T-helper 1 cell treated with Interleukin-12 subunit alpha and Interleukin-12 subunit beta and Interleukin-4 antibody, amounts not matched to agents 30 ng/mL and 1 ng/mL, for 36 hours (primary cell): Measurements from ENCODE around the gene ATG10. TPM values are rescaled to one million over a fixed set of nuclear protein-coding genes. Genes with fewer than 3 reads are reported as not detected.
"Not testable (repeated sequence)": the region's sequence is repeated elsewhere in the genome, so short reads cannot be mapped to it uniquely, and the experiment has no call there.

Experiments used
- intact Hi-C: fragments of 100-400 bp; cut with micrococcal nuclease; formaldehyde crosslinking; loops from one replicate; pipeline ENCODE4 v1.15.1; 2024
- total RNA-seq: library from RNA; stranded (reverse); gene quantifications from 2 replicates; pipeline ENCODE4 v1.2.3, GENCODE V29; 2022

Gene ATG10
- total RNA-seq, 1 donor from 2014 or later, result 4.2 TPM

DNA sequence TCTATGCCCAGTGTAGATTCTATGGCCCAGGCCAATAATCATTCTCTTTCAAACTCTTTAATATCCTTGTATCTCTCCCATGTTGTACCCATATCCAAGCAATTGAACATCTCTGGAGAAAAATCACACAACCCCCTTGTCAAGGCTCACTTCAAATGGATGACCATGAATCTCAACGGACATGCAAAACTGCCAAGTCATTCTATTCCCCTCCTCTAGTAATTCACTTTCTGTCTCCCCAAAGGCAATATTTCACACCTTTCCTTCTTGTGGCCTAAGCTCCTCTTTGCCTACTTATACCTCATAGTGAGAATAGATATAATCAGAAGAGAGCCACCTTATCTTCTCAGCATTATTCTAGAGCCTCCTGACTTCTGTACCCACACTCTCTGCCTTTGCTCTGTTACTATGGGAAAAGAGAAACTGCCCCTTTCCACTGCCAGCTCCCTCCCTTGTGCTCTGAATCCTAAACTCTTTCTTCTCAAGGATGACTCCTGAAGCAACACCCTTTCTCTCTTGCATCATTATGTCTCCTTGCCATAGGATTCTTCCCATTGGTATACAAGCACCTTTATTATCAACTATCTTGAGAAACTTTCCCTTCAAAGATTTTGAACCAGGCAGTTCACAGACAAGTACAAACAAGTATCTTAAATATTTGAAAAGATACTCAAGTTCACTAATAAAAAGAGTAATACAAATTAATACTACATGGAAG lies 240.2 kb downstream of the ATG10 start:
- intact Hi-C loops, result no loop called here

GRCh38 chr5:82217917-82218316 lies 246.1 kb downstream of the ATG10 start:
- intact Hi-C loops, result no loop called here

DNA sequence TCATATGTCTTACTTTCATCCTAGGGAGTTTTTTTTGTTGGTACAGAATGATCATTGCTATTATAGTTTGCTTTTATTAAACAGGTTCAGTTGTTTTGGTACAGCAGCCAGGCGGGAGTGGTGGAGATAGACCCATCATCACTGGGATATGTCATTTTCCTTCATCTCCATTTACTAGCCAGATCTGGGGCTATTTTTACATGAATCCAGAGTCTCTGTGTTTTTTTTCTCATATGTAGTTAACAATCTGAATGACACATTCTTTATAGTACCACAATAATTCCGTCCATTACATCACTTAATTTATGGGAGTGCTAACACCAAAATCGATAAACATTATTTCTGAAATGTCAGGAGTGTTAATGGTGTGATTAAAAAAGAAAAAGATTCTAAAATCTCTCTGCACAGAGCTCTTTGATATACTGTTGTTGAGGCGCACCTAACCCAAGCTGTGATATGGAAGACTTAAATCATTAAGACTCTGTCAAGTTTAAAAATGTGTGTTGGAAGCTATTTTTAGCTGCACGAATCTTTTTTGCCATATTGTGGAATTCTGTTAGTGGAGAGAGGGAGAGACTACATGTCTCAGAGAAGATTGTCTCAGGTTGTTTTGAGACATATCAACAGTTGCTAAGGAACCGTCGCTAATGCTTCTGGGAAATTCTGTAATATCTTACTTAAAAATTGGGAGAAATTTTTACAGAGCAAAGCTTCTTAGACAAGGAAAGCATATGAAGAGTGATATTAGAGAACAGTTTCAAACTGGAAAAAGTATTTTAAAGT lies 246.7 kb downstream of the ATG10 start:
- intact Hi-C loops, result no loop called here

DNA sequence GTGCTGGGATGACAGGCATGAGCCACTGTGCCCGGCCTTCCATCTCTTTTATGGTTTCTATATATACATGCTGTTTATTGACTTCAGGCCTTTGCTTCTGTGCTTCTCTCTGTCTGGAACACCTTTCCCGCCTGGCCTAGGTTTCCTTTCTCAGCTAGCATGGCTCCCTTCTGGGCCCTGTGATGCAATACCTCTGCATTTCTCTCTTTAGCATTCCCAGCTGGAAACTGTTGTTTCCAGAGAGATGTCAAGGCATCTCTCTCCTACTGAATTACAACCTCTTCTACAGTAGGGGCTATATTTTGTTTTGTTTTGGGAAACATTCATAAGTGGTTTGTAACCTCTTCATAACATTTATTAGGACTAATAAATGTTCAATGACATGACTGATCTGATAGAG lies 249.2 kb downstream of the ATG10 start:
- intact Hi-C loops, result no loop called here

GRCh38 chr5:82222597-82223574 lies 251.1 kb downstream of the ATG10 start:
- intact Hi-C loops, result no loop called here

DNA sequence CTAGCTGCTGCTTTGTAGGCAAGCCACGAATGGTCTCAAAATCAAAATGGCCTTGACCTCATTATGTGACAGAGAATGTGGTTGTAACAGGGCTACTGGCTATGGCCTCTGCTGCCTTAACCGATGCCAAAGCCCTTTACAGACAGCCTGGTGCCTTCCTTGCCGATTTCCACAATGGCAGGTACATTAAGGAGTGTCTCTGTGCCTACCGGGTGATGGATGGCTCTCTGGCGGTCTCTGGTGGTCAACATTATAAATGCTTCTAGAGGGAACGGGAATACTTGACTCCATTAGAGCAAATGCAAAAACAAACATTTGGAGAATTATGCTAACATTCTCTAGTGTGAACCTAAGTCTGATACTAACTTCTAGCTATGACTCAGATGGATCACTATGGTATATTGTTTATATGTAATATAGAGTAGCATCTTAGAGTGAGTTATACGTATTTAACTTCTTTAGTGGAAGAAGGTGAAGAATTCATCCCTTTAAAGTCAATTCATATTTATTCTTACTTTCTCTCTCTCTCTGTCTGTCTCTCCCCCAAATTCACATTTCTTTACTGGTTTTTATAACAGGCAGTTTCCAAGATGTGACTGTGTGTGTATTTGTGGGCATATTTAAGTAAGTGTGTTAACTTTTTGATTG lies 253.8 kb downstream of the ATG10 start:
- intact Hi-C loops, result loop anchor here (1.0 to 2.0 kb wide), 10 partner anchors 51 to 1339 kb away; partner anchors contain the start of genes SSBP2 and ZCCHC9

- intact Hi-C loops, result no loop called here
Measured at GRCh38 chr5:82234885-82235284, 263.1 kb downstream of the ATG10 start.

DNA sequence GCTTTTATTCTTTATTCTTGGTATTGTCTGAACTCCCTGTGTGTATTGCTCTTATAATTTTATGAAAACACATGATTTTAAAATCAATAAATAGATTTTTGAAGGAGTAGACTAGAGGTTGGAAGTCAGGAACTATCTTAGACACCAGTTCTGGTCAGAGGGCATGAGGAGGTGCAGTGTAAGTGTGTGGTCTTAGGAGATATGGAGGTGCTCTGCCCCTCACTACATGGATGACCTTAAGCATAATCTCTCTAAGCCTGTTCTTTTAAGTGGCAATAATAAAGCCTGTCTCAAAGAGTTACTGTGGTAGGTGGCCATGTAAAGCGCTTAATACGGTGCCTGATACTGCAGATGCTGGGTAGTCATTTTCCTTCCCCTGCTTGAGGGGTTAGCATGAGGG lies 272.3 kb downstream of the ATG10 start:
- intact Hi-C loops, result no loop called here

GRCh38 chr5:82244854-82245635 lies 273.2 kb downstream of the ATG10 start:
- intact Hi-C loops, result no loop called here

DNA sequence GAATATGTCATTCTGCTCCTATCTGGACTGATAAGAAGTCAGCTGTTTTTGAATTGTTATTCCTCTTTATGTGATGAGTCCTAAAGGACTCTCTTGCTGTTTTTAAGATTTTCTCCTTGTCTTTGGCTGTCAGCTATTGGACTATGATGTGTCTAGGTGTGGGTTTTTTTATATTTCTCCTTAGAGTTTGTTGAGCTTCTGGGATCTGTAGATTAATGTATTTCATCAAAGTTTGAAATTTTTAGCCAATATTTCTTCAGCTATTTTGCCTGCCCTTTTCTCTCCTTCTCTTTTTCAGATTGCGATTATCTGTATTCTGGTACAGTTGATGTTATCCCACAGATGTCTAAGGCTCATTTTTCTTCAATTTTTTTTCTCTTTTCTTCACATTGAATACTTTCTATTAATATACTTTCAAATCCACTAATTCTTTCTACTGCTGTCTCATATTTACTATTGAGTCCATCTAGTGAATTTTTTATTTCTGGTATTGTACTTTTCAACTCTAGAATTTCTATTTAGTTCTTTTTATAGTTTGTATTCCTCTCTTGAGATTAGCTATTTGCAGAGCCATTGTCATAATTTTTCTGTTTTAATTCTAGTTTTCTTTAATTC lies 275.2 kb downstream of the ATG10 start:
- intact Hi-C loops, result no loop called here

- intact Hi-C loops, result no loop called here
Measured at GRCh38 chr5:82252744-82253143, 280.9 kb downstream of the ATG10 start.

- intact Hi-C loops, result no loop called here
Measured at GRCh38 chr5:82255844-82256243, 284.0 kb downstream of the ATG10 start.

DNA sequence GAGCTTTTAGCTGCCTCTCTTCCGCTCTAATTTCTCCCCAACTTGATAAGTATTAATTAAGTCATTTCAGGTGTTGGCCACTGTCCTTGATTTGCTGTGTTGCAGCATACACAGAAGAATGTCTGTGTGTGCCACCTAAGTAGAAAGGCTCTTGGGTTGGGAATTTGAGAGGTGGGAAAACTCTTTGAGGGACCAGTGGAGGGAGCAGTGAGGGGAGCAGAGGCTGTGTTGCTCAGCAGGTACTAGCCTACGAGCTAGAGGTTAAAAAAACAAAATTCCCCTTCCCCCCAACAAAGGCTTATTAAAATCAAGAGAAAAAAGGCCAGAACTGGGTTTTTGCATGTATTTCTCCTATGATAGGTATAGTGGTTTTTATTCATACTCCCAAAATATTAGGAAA lies 285.4 kb downstream of the ATG10 start:
- intact Hi-C loops, result no loop called here

DNA sequence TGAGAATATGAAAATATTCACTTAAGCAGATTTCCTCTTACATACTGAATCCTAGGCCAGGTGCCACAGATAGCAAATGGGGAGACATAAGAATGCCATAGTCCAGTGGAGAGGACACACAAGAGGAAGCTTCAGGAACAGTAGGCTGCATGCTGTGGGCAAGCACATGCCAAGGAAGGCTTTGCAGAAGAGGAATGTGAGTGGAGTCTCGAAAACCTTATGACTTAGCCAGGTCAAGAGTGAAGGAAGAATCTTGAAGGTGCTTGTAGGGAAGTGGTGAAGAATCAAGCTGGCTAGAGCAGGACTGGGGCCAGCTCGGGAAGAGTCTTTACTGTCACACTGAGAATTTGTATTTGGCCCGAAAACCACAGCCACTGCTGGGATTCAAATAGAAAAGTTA lies 285.9 kb downstream of the ATG10 start:
- intact Hi-C loops, result no loop called here

GRCh38 chr5:82259172-82259800 lies 287.5 kb downstream of the ATG10 start:
- intact Hi-C loops, result no loop called here

DNA sequence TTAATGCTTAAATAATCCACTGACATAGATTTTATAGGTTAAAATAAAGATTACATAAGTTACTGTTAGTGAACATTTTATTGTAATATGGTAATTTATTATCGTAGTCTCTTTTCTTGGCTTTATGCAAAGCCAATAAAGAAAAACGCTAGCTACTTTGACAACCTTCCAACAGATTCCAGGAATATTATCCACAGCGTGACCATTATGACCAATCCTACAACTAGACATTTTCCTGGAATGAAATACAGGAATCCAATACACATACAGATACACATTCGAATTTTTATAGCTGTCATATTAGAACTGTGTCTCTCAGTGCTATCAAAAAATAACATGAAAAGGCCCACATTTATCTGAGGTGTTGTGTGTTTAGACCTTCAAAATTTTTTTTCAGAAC lies 293.2 kb downstream of the ATG10 start:
- intact Hi-C loops, result no loop called here

- intact Hi-C loops, result not testable (repeated sequence)
Measured at GRCh38 chr5:82267297-82267933, 295.6 kb downstream of the ATG10 start.

- intact Hi-C loops, result not testable (repeated sequence)
Measured at GRCh38 chr5:82269363-82269762, 297.5 kb downstream of the ATG10 start.
